GM12864 (cell line): Measurements from ENCODE around the gene TMEM14C.
"Not testable (repeated sequence)": the region's sequence is repeated elsewhere in the genome, so short reads cannot be mapped to it uniquely, and the experiment has no call there.

Source experiments
- DNase-seq: peaks from one replicate; pipeline ENCODE4 v3.0.0-alpha.2; 2011; ENCODE audit warnings: low read depth
- H3K4me3 ChIP-seq: 2 replicates; pipeline ENCODE4 v1.5.1; 2011; ENCODE audit warnings: mild to moderate bottlenecking, low read depth, low read length, control low read depth
- CTCF ChIP-seq: IDR thresholded peaks from 2 replicates; pipeline ENCODE4 v1.5.1; 2011; ENCODE audit warnings: low read depth, mild to moderate bottlenecking, moderate library complexity, low read length, control low read depth, inconsistent platforms; ENCODE audit errors: missing control alignments

Gene TMEM14C

GRCh38 chr6:10695086-10695657 is 27.7 kb upstream of the TMEM14C start:
- no peak for TF ChIP-seq CTCF
- no peak for DNase-seq
- peak overlapping the region; percentile 77 for H3K4me3 ChIP-seq

- TF ChIP-seq CTCF, result no peak
- no peak overlapping the region; the same call in 1 of the 2 replicates for H3K4me3 ChIP-seq
- no peak for DNase-seq
Observed at GRCh38 chr6:10696655-10697054, 26.2 kb upstream of the TMEM14C start.

GRCh38 chr6:10713962-10714361 is 8.9 kb upstream of the TMEM14C start:
- no peak overlapping the region for H3K4me3 ChIP-seq
- no peak for TF ChIP-seq CTCF
- no peak for DNase-seq

GRCh38 chr6:10719296-10719963 is 3.4 kb upstream of the TMEM14C start:
- no peak for DNase-seq
- H3K4me3 ChIP-seq, result peak overlapping the region; percentile 69
- no peak for TF ChIP-seq CTCF

GRCh38 chr6:10719964-10720264 is 3.0 kb upstream of the TMEM14C start:
- no peak for DNase-seq
- TF ChIP-seq CTCF, result no peak
- peak overlapping the region; percentile 69 for H3K4me3 ChIP-seq

- H3K4me3 ChIP-seq, result peak overlapping the region; percentile 69
- TF ChIP-seq CTCF, result no peak
- DNase-seq, result no peak
Observed at GRCh38 chr6:10720265-10720959, 2.5 kb upstream of the TMEM14C start.

- peak overlapping the region; percentile 69 for H3K4me3 ChIP-seq
- DNase-seq, result not testable (repeated sequence)
Observed at GRCh38 chr6:10720960-10721849, 1.7 kb upstream of the TMEM14C start.
